GM19468 (cell line): Measurements from ENCODE around the gene WNT2B.

ENCODE experiments used
- ATAC-seq: cut with Tn5 transposase; IDR thresholded peaks from one replicate; pipeline ENCODE4 v1.9.1; 2021; ENCODE audit warnings: mild to moderate bottlenecking, moderate library complexity, moderate number of reproducible peaks; ENCODE audit not compliant: unreplicated experiment; ENCODE audit errors: extremely low read depth

WNT2B gene

GRCh38 chr1:112522621-112523020, 13.9 kb downstream of the WNT2B start:
- ATAC-seq, result no peak

- ATAC-seq, result no peak
Measured at GRCh38 chr1:112524251-112524650, 15.5 kb downstream of the WNT2B start.

GRCh38 chr1:112524986-112525385, 16.2 kb downstream of the WNT2B start:
- no peak for ATAC-seq

- no peak for ATAC-seq
Measured at GRCh38 chr1:112527266-112528010, 18.7 kb downstream of the WNT2B start.

- no peak for ATAC-seq
Measured at GRCh38 chr1:112528076-112528475, 19.3 kb downstream of the WNT2B start.

- ATAC-seq, result no peak
Measured at GRCh38 chr1:112529301-112529700, 20.5 kb downstream of the WNT2B start.

- ATAC-seq, result no peak
Measured at GRCh38 chr1:112530832-112531231, 22.1 kb downstream of the WNT2B start.

- no peak for ATAC-seq
Measured at GRCh38 chr1:112532064-112532463, 23.3 kb downstream of the WNT2B start.

GRCh38 chr1:112533029-112533428, 24.3 kb downstream of the WNT2B start:
- no peak for ATAC-seq

- ATAC-seq, result no peak
Measured at GRCh38 chr1:112536561-112536960, 27.8 kb downstream of the WNT2B start.

- ATAC-seq, result no peak
Measured at GRCh38 chr1:112537456-112537855, 28.7 kb downstream of the WNT2B start.

GRCh38 chr1:112538883-112539282, 30.1 kb downstream of the WNT2B start:
- ATAC-seq, result no peak

GRCh38 chr1:112540226-112540794, 31.5 kb downstream of the WNT2B start:
- no peak for ATAC-seq

GRCh38 chr1:112541299-112541698, 32.5 kb downstream of the WNT2B start:
- no peak for ATAC-seq

GRCh38 chr1:112542206-112542973, 33.6 kb downstream of the WNT2B start:
- ATAC-seq, result no peak

GRCh38 chr1:112544011-112544688, 35.4 kb downstream of the WNT2B start:
- ATAC-seq, result no peak

- no peak for ATAC-seq
Measured at GRCh38 chr1:112544751-112545150, 36.0 kb downstream of the WNT2B start.

- ATAC-seq, result no peak
Measured at GRCh38 chr1:112546076-112546475, 37.3 kb downstream of the WNT2B start.

GRCh38 chr1:112548547-112548946, 39.8 kb downstream of the WNT2B start:
- ATAC-seq, result no peak

GRCh38 chr1:112549590-112549989, 40.8 kb downstream of the WNT2B start:
- no peak for ATAC-seq

- ATAC-seq, result no peak
Measured at GRCh38 chr1:112554411-112554810, 45.6 kb downstream of the WNT2B start.
